HepG2 (cell line): ENCODE results near the gene TRIM8. TPM values are rescaled to one million over a fixed set of nuclear protein-coding genes. Genes with fewer than 3 reads are reported as not detected.
A peak's percentile ranks its signal among the peaks of the same experiment; 100 is the strongest.

ENCODE experiments used
- ARID2 ChIP-seq: sonication (generic); formaldehyde crosslinking; IDR thresholded peaks from 2 replicates; pipeline ENCODE4 v1.8.1; 2022; ENCODE audit warnings: mild to moderate bottlenecking, missing genetic modification reagents, borderline replicate concordance
- CREB1 ChIP-seq, 2 experiments: fragments of 450-650 bp in 1 of 2; IDR thresholded peaks; 2 replicates each; pipeline ENCODE4 v1.6.1; 2016 to 2017; ENCODE audit warnings: control low read depth in 1 of 2, mild to moderate bottlenecking in 1 of 2, missing compliant biosample characterization in 1 of 2, missing genetic modification characterization in 1 of 2
- FOXM1 ChIP-seq: sonication (generic); formaldehyde crosslinking; IDR thresholded peaks from 2 replicates; pipeline ENCODE4 v1.5.0; 2020; ENCODE audit warnings: missing genetic modification reagents
- HNF4G ChIP-seq, 2 experiments: sonication (generic) in 1 of 2; formaldehyde crosslinking in 1 of 2; IDR thresholded peaks; 2 replicates each; pipeline versions ENCODE4 v1.4.0 to v1.6.1; 2011 to 2020; ENCODE audit warnings: borderline replicate concordance in 2 of 2, low read depth in 2 of 2, mild to moderate bottlenecking in 2 of 2, low read length in 1 of 2, missing genetic modification reagents in 1 of 2, moderate library complexity in 1 of 2
- KLF16 ChIP-seq, 2 experiments: sonication (generic) in 1 of 2; formaldehyde crosslinking in 1 of 2; IDR thresholded peaks; 2 replicates each; pipeline versions ENCODE4 v1.6.1 to v1.8.0; 2016 to 2023; ENCODE audit warnings: missing genetic modification reagents in 2 of 2, missing compliant biosample characterization in 1 of 2
- KLF9 ChIP-seq: IDR thresholded peaks from 2 replicates; pipeline ENCODE4 v1.6.1; 2016; ENCODE audit warnings: low read depth
- NPAS2 ChIP-seq: sonication (generic); formaldehyde crosslinking; IDR thresholded peaks from 2 replicates; pipeline ENCODE4 v1.8.0; 2022; ENCODE audit warnings: mild to moderate bottlenecking, missing genetic modification reagents, borderline replicate concordance
- SAFB2 ChIP-seq: sonication (generic); formaldehyde crosslinking; IDR thresholded peaks from 2 replicates; pipeline ENCODE4 v1.5.1; 2020; ENCODE audit warnings: missing genetic modification reagents, low read depth, mild to moderate bottlenecking, borderline replicate concordance
- SPEN ChIP-seq: sonication (generic); formaldehyde crosslinking; IDR thresholded peaks from 2 replicates; pipeline ENCODE4 v1.5.1; 2020; ENCODE audit warnings: low read depth, mild to moderate bottlenecking, missing genetic modification reagents
- THAP11 ChIP-seq: IDR thresholded peaks from 2 replicates; pipeline ENCODE4 v1.6.1; 2016; ENCODE audit warnings: missing biosample characterization, missing genetic modification reagents
- TMF1 ChIP-seq: sonication (generic); formaldehyde crosslinking; IDR thresholded peaks from 2 replicates; pipeline ENCODE4 v1.8.1; 2022; ENCODE audit warnings: low read depth, missing genetic modification reagents
- ZBTB42 ChIP-seq: sonication (generic); formaldehyde crosslinking; IDR thresholded peaks from 2 replicates; pipeline ENCODE4 v1.5.0; 2020; ENCODE audit warnings: mild to moderate bottlenecking, missing genetic modification reagents
- ZNF367 ChIP-seq: sonication (generic); formaldehyde crosslinking; IDR thresholded peaks from 2 replicates; pipeline ENCODE4 v1.4.0; 2020; ENCODE audit warnings: missing genetic modification reagents, borderline replicate concordance
- ZNF776 ChIP-seq: sonication (generic); formaldehyde crosslinking; IDR thresholded peaks from 2 replicates; pipeline ENCODE4 v1.4.0; 2020; ENCODE audit warnings: mild to moderate bottlenecking, missing genetic modification reagents
- ZSCAN31 ChIP-seq: sonication (generic); formaldehyde crosslinking; IDR thresholded peaks from 2 replicates; pipeline ENCODE4 v1.5.0; 2020; ENCODE audit warnings: low read depth, mild to moderate bottlenecking, missing genetic modification reagents
- polyA plus RNA-seq, 8 experiments: library from polyadenylated mRNA; depleted of rRNA in 3 of 8; stranded (reverse) in 7 of 8; unstranded in 1 of 8; fragments of >200 nt; fragmentation: Illumina TruSeq in 4 of 8; extraction: Trizol in 4 of 8; gene quantifications; 2 replicates each; pipeline versions ENCODE4 v1.2.1 to v1.2.3, GENCODE V29; 2011 to 2016; ENCODE audit warnings: low read depth in 4 of 8, missing spikeins in 1 of 8, mixed read lengths in 1 of 8; ENCODE audit not compliant: insufficient read depth in 1 of 8
- total RNA-seq, 5 experiments: library from RNA; depleted of rRNA; stranded (reverse); fragments of >200 nt; fragmentation: Illumina TruSeq; extraction: Trizol; gene quantifications; 2 replicates each; pipeline ENCODE4 v1.2.3, GENCODE V29; 2016; ENCODE audit warnings: low read depth in 1 of 5
- TF ChIP-seq, protein P1 (sequence below): sonication (generic); formaldehyde crosslinking; IDR thresholded peaks from 2 replicates; pipeline ENCODE4 v1.4.0; 2020; ENCODE audit warnings: missing genetic modification reagents
- TF ChIP-seq, protein P2 (sequence below): sonication (generic); formaldehyde crosslinking; IDR thresholded peaks from 2 replicates; pipeline ENCODE4 v1.5.1; 2020; ENCODE audit warnings: mild to moderate bottlenecking, missing genetic modification reagents, moderate library complexity
- TF ChIP-seq, protein P3 (sequence below): fragments of 450-650 bp; IDR thresholded peaks from 2 replicates; pipeline ENCODE4 v1.6.1; 2017; ENCODE audit warnings: mild to moderate bottlenecking
- TF ChIP-seq, protein P4 (sequence below): IDR thresholded peaks from 2 replicates; pipeline ENCODE4 v1.6.1; 2016; ENCODE audit warnings: missing biosample characterization, missing genetic modification reagents, low read depth

The TRIM8 gene
- total and polyA plus RNA-seq, 2 of the 13 experiments (the other 11 are each of a cell fraction or from before 2014, with no cell fraction given) = 38.9 to 66.5 TPM

DNA sequence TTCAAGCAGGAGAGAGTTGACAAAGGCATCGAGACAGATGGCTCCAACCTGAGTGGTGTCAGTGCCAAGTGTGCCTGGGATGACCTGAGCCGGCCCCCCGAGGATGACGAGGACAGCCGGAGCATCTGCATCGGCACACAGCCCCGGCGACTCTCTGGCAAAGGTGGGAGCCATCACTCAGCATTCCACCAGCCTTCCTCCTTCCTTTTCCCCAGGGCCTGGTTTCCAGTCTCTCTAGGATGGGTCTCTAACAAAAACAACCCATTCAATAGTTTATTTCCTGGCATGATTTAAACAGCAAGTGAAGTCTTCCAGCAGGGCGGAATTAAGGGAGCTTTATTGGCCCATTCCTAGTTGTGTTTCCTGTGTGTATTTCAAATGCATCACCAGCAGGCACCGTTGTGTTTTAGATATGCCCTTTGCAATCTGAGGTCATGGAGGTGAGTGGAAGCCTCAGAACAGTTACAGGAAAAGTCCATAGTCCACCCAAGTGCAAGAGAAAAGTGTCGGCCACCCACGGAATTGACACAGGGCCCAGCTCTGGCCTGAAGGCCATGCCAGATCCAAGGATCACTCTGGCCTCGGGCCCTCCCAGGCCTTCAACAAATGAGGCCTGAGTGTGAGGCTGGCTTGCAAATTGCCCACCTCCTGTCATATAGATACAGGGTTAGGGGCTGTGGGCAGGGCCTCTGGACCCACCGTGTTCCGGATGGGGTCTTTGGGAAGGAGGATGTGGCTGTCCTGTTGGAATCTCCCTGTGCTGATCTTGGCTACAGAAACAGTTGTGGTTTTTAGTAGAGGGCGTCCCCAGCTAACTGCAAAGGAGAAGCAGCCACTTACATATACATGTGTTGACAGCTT, 46.9 kb upstream of the TRIM8 start (continued):
- TF ChIP-seq ARID2 (CRISPR knock-in tag) = no peak
- peak; percentile 63; the same call in 1 of the 2 replicates for TF ChIP-seq KLF9
- TF ChIP-seq ZSCAN31 (CRISPR knock-in tag) = no peak
- TF ChIP-seq, protein P1, sequence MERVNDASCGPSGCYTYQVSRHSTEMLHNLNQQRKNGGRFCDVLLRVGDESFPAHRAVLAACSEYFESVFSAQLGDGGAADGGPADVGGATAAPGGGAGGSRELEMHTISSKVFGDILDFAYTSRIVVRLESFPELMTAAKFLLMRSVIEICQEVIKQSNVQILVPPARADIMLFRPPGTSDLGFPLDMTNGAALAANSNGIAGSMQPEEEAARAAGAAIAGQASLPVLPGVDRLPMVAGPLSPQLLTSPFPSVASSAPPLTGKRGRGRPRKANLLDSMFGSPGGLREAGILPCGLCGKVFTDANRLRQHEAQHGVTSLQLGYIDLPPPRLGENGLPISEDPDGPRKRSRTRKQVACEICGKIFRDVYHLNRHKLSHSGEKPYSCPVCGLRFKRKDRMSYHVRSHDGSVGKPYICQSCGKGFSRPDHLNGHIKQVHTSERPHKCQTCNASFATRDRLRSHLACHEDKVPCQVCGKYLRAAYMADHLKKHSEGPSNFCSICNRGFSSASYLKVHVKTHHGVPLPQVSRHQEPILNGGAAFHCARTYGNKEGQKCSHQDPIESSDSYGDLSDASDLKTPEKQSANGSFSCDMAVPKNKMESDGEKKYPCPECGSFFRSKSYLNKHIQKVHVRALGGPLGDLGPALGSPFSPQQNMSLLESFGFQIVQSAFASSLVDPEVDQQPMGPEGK (CRISPR knock-in tag) = peak; percentile 69
- TF ChIP-seq, protein P2, sequence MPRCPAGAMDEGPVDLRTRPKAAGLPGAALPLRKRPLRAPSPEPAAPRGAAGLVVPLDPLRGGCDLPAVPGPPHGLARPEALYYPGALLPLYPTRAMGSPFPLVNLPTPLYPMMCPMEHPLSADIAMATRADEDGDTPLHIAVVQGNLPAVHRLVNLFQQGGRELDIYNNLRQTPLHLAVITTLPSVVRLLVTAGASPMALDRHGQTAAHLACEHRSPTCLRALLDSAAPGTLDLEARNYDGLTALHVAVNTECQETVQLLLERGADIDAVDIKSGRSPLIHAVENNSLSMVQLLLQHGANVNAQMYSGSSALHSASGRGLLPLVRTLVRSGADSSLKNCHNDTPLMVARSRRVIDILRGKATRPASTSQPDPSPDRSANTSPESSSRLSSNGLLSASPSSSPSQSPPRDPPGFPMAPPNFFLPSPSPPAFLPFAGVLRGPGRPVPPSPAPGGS (CRISPR knock-in tag) = no peak
- TF ChIP-seq KLF16 (CRISPR knock-in tag; IDR thresholded peaks at IDR 0.05) = peak in 1 of 2 experiments; percentile 86; a peak in 2 of 4 replicates
- TF ChIP-seq FOXM1 = no peak
- TF ChIP-seq THAP11 (CRISPR knock-in tag) = peak; percentile 72
- no peak for TF ChIP-seq ZNF776 (CRISPR knock-in tag)
- TF ChIP-seq SPEN = peak; percentile 96
- TF ChIP-seq, protein P3, sequence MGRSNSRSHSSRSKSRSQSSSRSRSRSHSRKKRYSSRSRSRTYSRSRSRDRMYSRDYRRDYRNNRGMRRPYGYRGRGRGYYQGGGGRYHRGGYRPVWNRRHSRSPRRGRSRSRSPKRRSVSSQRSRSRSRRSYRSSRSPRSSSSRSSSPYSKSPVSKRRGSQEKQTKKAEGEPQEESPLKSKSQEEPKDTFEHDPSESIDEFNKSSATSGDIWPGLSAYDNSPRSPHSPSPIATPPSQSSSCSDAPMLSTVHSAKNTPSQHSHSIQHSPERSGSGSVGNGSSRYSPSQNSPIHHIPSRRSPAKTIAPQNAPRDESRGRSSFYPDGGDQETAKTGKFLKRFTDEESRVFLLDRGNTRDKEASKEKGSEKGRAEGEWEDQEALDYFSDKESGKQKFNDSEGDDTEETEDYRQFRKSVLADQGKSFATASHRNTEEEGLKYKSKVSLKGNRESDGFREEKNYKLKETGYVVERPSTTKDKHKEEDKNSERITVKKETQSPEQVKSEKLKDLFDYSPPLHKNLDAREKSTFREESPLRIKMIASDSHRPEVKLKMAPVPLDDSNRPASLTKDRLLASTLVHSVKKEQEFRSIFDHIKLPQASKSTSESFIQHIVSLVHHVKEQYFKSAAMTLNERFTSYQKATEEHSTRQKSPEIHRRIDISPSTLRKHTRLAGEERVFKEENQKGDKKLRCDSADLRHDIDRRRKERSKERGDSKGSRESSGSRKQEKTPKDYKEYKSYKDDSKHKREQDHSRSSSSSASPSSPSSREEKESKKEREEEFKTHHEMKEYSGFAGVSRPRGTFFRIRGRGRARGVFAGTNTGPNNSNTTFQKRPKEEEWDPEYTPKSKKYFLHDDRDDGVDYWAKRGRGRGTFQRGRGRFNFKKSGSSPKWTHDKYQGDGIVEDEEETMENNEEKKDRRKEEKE = no peak
- no peak for TF ChIP-seq NPAS2 (CRISPR knock-in tag)
- TF ChIP-seq CREB1 (IDR thresholded peaks at IDR 0.05) = no peak
- TF ChIP-seq CREB1 (CRISPR knock-in tag; IDR thresholded peaks at IDR 0.05) = peak; percentile 42; the same call in 1 of the 2 replicates
- TF ChIP-seq ZBTB42 (CRISPR knock-in tag) = no peak
- TF ChIP-seq TMF1 (CRISPR knock-in tag) = no peak
- TF ChIP-seq SAFB2 (CRISPR knock-in tag) = peak; percentile 77; the same call in 1 of the 2 replicates
- peak; percentile 94 for TF ChIP-seq HNF4G (IDR thresholded peaks at IDR 0.05; ENCODE audit: borderline replicate concordance, low read depth, low read length)
- peak; percentile 89 for TF ChIP-seq HNF4G (CRISPR knock-in tag; IDR thresholded peaks at IDR 0.05; ENCODE audit: borderline replicate concordance, low read depth)
- TF ChIP-seq ZNF367 (CRISPR knock-in tag) = no peak
- TF ChIP-seq, protein P4, sequence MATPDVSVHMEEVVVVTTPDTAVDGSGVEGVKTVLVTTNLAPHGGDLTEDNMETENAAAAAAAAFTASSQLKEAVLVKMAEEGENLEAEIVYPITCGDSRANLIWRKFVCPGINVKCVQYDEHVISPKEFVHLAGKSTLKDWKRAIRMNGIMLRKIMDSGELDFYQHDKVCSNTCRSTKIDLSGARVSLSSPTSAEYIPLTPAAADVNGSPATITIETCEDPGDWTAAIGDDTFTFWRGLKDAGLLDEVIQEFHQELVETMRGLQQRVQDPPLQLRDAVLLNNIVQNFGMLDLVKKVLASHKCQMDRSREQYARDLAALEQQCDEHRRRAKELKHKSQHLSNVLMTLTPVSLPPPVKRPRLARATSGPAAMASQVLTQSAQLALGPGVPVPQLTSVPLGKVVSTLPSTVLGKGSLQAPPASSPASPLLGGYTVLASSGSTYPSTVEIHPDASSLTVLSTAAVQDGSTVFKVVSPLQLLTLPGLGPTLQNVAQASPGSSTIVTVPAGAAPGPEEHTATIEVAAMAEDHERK (CRISPR knock-in tag) = no peak
